OCI-M1 (cell line): ENCODE results near the gene JDP2.

ENCODE experiments used
- DNase-seq: peaks from one replicate; lab custom pipeline; 2025; lab: John Stamatoyannopoulos, UW

JDP2 gene

GRCh38 chr14:75437201-75438143 is 9.7 kb downstream of the JDP2 start:
- no peak for DNase-seq

DNA sequence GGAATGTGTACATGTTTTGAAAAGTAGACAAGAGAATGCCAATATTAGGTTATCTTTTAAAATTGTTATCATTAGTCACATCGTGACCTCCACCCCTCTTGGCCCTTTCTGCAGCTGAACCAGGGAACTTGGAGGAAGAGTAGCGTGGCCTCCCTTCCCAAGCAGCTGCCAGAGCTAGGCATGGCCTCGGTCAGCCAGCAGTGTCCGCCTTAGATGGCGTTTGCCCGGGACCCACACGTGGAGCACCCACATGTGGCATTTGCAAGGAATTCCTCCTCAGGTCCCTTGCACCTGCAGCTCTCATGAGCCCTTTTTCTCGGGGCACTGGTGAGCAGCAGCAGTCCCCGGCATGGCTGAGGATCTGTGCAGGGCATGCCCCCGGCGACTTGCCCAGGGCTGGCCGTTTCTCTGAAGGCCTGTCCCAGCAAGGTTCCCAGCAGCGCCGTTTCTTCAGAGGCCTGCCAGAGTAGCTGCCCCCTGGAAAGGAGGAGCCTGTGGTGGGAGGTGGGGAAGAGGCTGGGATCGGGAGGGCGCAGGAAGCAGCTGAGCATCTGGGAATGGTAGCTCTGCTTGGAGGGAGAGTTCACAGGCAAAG is 10.8 kb downstream of the JDP2 start:
- DNase-seq: no peak

DNA sequence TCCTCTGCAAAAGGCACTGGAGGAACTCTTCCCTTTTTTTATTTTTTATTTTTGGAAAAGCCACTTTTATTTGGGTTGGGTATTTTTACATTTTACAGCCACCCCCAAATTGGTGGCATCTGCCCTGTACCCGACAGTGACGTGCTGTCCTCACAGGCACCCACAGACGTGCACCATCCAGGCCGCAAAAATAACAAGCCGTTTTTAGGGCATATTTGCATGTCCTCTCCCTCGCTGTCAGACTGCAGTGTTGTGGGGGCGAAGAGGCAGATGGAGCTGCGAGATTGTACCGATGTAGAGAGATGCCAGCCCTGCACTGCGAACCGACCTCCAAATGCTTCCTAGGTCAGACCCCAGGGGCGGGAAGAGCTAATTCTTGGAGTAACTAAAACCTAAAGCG is 12.2 kb downstream of the JDP2 start:
- DNase-seq: no peak

- no peak for DNase-seq
These were observed 13.1 kb downstream of the JDP2 start for GRCh38 chr14:75440733-75441477.

DNA sequence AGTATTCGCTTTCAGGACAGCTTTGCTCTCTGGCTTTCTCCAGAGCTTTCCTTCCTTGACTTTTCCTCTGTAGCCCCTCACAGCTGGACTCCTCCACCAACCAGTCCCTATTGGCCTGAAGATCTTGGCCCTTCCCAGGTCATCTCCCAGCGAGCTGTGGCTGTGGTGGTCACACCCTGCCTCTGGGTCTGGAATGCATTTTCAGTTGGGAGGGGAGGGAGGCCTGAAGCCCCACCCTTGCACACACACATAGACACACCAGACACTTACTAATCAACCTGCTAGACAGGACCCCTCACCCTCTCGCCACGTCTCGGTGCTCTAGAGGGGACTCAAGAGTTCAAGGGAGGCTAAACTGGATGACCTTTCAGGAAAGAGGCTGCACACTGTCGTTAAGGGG is 13.9 kb downstream of the JDP2 start:
- no peak for DNase-seq

DNA sequence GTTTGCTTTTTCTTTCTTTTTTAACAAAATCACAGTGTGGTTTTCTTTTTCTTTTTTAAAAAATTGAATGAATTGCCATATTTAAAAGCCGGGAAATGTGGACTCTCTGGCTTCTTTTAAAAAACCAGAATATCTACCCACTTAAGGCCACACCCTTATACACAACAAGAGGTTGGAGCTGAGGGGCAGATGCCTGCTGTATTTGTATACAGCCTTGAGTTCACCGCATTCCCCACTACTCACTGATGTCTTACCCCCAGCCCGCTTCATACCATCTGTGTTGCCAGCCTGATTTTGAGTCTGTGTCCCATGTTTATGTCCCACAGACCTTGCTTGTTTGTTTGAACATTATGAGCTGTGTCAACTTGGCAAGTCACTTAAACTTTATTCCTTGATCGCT is 14.3 kb downstream of the JDP2 start:
- no peak for DNase-seq

GRCh38 chr14:75442642-75443041 is 14.8 kb downstream of the JDP2 start:
- DNase-seq: peak; percentile 38

GRCh38 chr14:75443203-75443969 is 15.6 kb downstream of the JDP2 start:
- no peak for DNase-seq

DNA sequence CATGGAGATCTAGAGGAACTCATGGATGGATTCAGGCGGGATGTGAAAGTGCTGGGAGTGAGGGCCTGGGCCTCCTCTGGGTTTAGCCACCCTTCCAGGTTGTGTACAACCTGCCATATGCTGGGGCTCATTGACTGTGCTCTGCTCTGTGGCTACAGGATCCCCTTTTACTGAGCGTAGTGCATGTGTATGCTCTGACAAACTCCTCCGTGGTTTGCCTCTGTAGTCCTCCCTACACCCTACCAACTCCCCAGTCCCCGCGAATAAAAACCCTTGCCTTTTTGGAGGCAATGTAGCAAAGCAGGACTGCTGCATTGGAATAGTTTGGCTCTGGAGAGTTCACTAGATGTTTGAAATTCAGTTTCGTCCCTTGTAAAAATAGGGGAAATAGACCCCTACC is 17.4 kb downstream of the JDP2 start:
- no peak for DNase-seq

DNA sequence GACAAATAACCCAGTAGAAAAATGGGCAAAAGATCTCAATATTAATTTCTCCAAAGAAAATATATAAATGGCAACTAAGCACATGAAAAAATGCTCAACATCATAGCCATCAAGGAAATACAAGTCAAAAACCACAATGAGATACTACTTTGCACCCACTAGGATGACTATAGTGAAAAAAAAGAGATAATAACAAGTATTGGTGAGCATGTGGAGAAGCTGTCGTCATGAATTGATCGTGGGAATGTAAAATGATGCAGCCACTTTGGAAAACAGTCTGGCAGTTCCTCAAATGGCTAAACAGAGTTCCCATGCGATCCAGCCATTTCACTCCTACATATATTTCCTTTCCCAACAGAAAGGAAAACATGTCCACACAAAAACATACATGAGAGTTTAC is 18.1 kb downstream of the JDP2 start:
- peak; percentile 9 for DNase-seq

DNA sequence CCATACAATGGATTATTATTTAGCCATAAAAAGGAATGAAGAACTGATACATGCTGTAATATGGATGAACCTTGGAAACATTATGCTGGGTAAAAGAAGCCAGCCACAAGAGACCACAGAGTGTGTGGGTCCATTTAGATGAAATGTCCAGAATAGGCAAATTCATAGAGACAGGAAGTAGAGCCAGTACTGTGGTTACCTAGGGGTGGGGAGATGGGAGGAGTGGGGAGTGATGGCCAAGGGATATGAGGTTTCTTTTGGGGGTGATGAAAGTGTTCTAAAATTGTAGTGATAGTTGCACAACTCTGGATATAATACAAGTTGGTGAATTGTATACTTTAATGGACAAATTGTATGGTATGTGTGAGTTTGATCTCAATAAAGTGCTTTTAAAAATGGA is 18.6 kb downstream of the JDP2 start:
- peak; percentile 27 for DNase-seq

- no peak for DNase-seq
These were observed 20.4 kb downstream of the JDP2 start for GRCh38 chr14:75448209-75448608.

DNA sequence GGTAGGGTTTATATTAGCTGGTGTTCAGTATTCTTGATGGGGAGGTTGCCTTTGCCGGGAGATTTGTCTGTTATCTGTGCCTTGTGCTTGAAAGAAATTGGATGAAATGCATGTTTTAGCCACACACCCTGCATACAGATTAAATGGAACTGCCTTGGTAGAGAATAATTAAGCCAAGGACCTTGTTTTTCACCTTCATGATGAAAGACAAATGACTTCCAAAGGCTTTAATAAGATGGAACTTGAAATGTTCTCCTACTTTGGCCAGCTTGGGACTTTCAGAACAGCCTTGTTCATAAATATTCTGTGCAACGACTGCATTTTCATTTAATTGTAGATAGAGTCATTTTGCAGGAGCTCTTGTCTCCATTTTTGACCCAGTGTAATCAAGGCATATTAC is 21.2 kb downstream of the JDP2 start:
- no peak for DNase-seq

DNA sequence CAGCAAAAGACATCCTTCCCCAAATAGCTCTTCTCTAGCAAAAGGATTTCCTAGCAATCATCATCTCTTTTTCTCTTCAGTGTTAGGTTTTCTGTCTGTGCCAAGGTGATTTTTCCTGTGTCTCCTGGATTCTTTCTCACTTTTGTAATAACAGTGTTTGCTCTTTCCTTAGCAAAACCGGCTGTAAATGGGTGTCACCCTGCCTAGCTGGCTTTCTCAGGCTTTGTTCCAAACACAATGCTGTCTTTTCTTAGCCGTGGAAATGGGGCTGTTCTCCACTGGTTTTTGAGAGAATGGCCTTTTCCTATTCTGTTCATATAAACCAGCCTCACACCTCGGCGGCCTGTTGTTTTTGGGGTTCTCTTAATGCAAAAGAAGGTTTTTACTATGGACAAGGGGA is 21.9 kb downstream of the JDP2 start:
- no peak for DNase-seq

- DNase-seq: no peak
These were observed 22.8 kb downstream of the JDP2 start for GRCh38 chr14:75450381-75451276.

- DNase-seq: no peak
These were observed 24.5 kb downstream of the JDP2 start for GRCh38 chr14:75452324-75452723.

DNA sequence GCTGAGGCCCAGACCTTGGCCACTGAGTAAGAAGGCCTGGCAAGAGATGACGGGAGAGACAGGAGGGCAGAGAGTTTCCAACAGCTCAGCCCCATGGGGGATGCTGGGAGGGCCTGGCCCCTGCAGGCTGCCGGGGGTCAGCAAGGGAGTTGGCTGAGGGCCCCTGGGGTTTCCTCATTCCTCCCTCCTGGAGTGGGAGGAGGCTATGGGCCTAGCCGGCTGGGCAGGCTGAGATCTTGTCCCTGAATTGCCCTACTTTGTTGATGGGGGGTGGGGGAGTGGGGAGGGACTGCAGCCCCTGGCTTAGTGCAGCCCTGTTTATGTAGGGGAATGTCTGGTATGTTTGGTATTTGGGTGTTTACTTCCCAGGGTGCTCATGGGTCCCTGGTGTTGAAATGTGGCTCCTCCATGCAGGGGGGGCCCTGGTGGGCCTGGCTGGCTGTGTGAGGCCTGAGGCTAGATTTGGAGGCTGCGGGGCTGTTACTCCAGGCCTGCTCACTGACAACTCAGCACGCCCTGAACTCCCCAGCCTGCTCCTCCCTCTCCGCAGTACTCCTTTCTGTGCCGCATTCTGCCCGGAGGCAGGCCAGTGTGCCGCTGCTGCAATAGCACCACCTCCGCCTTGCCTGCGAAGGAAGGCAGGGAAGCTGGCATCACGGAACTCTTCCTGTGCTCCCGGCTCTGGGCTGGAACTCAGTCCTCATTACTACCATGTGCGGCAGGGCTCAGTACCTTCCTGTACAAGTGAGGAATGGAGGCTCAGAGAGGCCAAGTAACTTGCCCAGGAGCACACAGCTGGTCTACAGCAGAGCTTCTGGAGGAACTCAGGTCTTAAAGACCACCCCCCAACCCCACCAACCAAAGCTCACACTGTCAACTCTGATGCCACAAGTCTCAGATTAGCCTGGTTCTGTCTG is 25.3 kb downstream of the JDP2 start:
- no peak for DNase-seq

- DNase-seq: no peak
These were observed 26.1 kb downstream of the JDP2 start for GRCh38 chr14:75453817-75454434.

DNA sequence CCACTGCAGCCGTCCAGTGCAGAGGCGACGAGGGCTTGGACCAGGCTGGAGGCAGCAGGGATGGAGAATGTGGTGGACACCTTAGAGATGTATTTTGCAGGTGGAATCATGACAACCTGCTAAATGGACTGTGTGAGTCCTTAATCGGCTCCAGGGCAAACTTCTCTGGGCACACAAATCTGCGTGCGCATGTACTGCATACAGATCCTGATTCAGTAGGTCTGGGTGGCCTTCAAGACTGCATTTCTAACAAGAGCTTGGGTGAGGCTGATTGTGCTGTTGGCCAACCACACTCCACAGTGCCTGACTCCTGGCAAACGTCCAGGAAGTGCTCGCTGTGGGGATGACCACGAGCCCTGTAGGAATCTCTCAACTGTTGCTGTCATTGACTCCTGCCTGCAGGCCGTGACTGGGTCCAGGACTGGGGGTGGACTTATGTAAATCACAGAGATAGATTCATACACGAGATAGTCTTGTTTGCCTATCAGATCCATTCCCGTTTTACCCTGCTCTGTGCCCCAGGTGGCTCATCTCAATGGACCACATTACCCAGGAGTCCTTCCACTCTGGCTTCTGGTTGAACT is 27.2 kb downstream of the JDP2 start:
- DNase-seq: peak; percentile 38
